ENCODE results near the gene PKMYT1.
A peak's percentile ranks its signal among the peaks of the same experiment; 100 is the strongest.

- TF ChIP-seq CTCF (IDR thresholded peaks at IDR 0.05; ENCODE audit: insufficient read depth, low read length, poor library complexity, severe bottlenecking) (peak; percentile 22), EZH2phosphoT487 (conservative IDR thresholded peaks at IDR 0.05; ENCODE audit: low read length) (no peak)
Observed at GRCh38 chr16:2963723-2964474, 16.3 kb downstream of the PKMYT1 start, which contains the start of gene KREMEN2.
